Neural progenitor cell (in vitro differentiated cells): ENCODE data around the gene GLRX. TPM values are rescaled to one million over a fixed set of nuclear protein-coding genes. Genes with fewer than 3 reads are reported as not detected.
A peak's percentile ranks its signal among the peaks of the same experiment; 100 is the strongest.

ENCODE experiments used
- DNase-seq: peaks from one replicate; pipeline ENCODE4 v3.0.0-alpha.2; 2016; ENCODE audit warnings: low spot score
- H2AFZ ChIP-seq: fragments of 200-600 bp; sonication (generic); replicated peaks from 2 replicates; pipeline ENCODE4 v1.6.1; 2016; ENCODE audit warnings: antibody characterized with exemption
- H3F3A ChIP-seq: fragments of 200-600 bp; sonication (generic); 2 replicates; pipeline ENCODE4 v1.6.1; 2016; ENCODE audit warnings: antibody characterized with exemption, low read depth
- H3K27ac ChIP-seq: fragments of 200-600 bp; sonication (generic); 2 replicates; pipeline ENCODE4 v1.5.1; 2016; ENCODE audit warnings: mild to moderate bottlenecking
- H3K27me3 ChIP-seq: fragments of 200-600 bp; sonication (generic); 2 replicates; pipeline ENCODE4 v1.6.1; 2016; ENCODE audit warnings: mild to moderate bottlenecking, moderate library complexity
- H3K36me3 ChIP-seq: fragments of 200-600 bp; sonication (generic); 2 replicates; pipeline ENCODE4 v1.5.1; 2016
- H3K4me1 ChIP-seq: fragments of 200-600 bp; sonication (generic); 2 replicates; pipeline ENCODE4 v1.6.1; 2016; ENCODE audit warnings: mixed run types
- H3K4me2 ChIP-seq: fragments of 200-600 bp; sonication (generic); 2 replicates; pipeline ENCODE4 v1.6.1; 2016
- H3K4me3 ChIP-seq: fragments of 200-600 bp; sonication (generic); 2 replicates; pipeline ENCODE4 v1.5.1; 2016
- H3K79me2 ChIP-seq: fragments of 200-600 bp; sonication (generic); 2 replicates; pipeline ENCODE4 v1.6.1; 2016; ENCODE audit warnings: low read depth
- H3K9ac ChIP-seq: fragments of 200-600 bp; sonication (generic); 2 replicates; pipeline ENCODE4 v1.6.1; 2016
- H3K9me3 ChIP-seq: fragments of 200-600 bp; sonication (generic); 2 replicates; pipeline ENCODE4 v1.5.1; 2016; ENCODE audit warnings: low read depth
- H4K20me1 ChIP-seq: fragments of 200-600 bp; sonication (generic); 2 replicates; pipeline ENCODE4 v1.6.1; 2016; ENCODE audit warnings: low read depth
- H3K27ac Mint-ChIP-seq: 3 replicates; pipeline ENCODE4 v1.8.0; 2021; ENCODE audit warnings: mixed read lengths
- H3K27me3 Mint-ChIP-seq: 2 replicates; pipeline ENCODE4 v1.8.0; 2022; ENCODE audit warnings: low read depth, mild to moderate bottlenecking, inconsistent platforms, moderate library complexity, mixed read lengths; ENCODE audit not compliant: insufficient read depth
- H3K36me3 Mint-ChIP-seq: 3 replicates; pipeline ENCODE4 v1.8.0; 2021; ENCODE audit warnings: mixed read lengths
- H3K4me1 Mint-ChIP-seq: 3 replicates; pipeline ENCODE4 v1.8.0; 2021; ENCODE audit warnings: mixed read lengths
- H3K4me3 Mint-ChIP-seq: 3 replicates; pipeline ENCODE4 v1.8.0; 2021; ENCODE audit warnings: mild to moderate bottlenecking, moderate library complexity, mixed read lengths
- H3K9me3 Mint-ChIP-seq: 3 replicates; pipeline ENCODE4 v1.8.0; 2020; ENCODE audit warnings: mixed read lengths
- EZH2 ChIP-seq: fragments of 200-600 bp; sonication (generic); IDR thresholded peaks from 2 replicates; pipeline ENCODE4 v1.6.1; 2017; ENCODE audit warnings: antibody characterized with exemption, mild to moderate bottlenecking, moderate library complexity
- EZH2phosphoT487 ChIP-seq: fragments of 200-600 bp; sonication (generic); IDR thresholded peaks from 2 replicates; pipeline ENCODE4 v1.6.1; 2017; ENCODE audit warnings: antibody characterized with exemption
- total RNA-seq: library from RNA; depleted of rRNA; stranded (reverse); fragments of >200 nt; gene quantifications from 2 replicates; pipeline ENCODE4 v1.2.3, GENCODE V29; 2015; ENCODE audit warnings: low replicate concordance
- TF ChIP-seq, protein P1 (sequence below): fragments of 200-600 bp; sonication (generic); IDR thresholded peaks from 2 replicates; pipeline ENCODE4 v1.5.1; 2017; ENCODE audit warnings: antibody characterized with exemption, mild to moderate bottlenecking

Gene GLRX
- total RNA-seq, 1 donor from 2014 or later: 15.1 TPM

DNA sequence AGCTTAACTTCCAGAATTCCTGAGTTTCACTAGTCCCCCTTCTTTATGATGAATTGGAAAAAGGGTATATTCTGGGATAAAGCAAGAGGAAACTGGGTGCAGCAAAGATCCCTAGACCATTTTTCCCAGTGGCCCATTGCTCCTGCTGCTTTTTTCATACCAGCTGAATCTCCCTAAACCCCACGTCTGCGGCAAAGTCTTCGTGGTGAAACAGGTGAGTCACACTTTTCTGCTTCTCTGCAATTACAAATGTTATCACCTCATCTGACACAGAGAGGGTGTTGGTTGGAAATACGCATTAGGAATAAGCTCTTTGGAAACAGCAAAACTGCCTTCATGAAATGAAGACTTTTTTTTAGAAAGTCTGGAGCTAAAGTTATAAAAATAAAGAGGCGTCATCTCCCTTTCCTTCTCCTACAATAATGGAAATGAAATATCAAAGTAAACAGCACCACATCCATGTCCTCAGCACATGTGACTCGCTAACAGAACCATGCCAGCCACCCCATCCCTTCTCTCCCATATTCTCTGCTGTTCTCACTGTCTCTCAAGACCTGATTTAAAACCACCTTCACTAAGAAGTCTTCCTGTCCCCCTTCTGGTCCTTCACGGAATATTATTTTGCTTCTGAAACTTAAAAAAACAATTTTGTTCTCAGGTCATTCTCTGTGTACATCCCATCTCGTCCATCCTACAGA lies 39.5 kb upstream of the GLRX start:
- Histone ChIP-seq H3K4me1 (peaks cover 27% of the 10 kb centered on the region), H3F3A (peaks cover 6% of the 10 kb centered on the region), H3K4me2 (no peak overlapping the region), H3K36me3 (no peaks in the 10 kb centered on the region), H2AFZ (no peak overlapping the region), H3K9me3 (no peaks in the 10 kb centered on the region), H3K4me3 (no peak overlapping the region), H4K20me1 (no peaks in the 10 kb centered on the region), H3K9ac (no peak overlapping the region), H3K27me3 (no peaks in the 10 kb centered on the region), H3K79me2 (no peaks in the 10 kb centered on the region), H3K27ac (no peak overlapping the region)
- Mint-ChIP-seq H3K9me3 (peaks cover 2% of the 10 kb centered on the region), H3K27ac (no peak overlapping the region), H3K4me3 (no peak overlapping the region), H3K27me3 (peaks cover 13% of the 10 kb centered on the region), H3K36me3 (no peaks in the 10 kb centered on the region), H3K4me1 (peaks cover 68% of the 10 kb centered on the region)
- DNase-seq: no peak
- TF ChIP-seq EZH2phosphoT487 (no peak), EZH2 (no peak)
- TF ChIP-seq, protein P1, sequence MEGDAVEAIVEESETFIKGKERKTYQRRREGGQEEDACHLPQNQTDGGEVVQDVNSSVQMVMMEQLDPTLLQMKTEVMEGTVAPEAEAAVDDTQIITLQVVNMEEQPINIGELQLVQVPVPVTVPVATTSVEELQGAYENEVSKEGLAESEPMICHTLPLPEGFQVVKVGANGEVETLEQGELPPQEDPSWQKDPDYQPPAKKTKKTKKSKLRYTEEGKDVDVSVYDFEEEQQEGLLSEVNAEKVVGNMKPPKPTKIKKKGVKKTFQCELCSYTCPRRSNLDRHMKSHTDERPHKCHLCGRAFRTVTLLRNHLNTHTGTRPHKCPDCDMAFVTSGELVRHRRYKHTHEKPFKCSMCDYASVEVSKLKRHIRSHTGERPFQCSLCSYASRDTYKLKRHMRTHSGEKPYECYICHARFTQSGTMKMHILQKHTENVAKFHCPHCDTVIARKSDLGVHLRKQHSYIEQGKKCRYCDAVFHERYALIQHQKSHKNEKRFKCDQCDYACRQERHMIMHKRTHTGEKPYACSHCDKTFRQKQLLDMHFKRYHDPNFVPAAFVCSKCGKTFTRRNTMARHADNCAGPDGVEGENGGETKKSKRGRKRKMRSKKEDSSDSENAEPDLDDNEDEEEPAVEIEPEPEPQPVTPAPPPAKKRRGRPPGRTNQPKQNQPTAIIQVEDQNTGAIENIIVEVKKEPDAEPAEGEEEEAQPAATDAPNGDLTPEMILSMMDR: no peak

DNA sequence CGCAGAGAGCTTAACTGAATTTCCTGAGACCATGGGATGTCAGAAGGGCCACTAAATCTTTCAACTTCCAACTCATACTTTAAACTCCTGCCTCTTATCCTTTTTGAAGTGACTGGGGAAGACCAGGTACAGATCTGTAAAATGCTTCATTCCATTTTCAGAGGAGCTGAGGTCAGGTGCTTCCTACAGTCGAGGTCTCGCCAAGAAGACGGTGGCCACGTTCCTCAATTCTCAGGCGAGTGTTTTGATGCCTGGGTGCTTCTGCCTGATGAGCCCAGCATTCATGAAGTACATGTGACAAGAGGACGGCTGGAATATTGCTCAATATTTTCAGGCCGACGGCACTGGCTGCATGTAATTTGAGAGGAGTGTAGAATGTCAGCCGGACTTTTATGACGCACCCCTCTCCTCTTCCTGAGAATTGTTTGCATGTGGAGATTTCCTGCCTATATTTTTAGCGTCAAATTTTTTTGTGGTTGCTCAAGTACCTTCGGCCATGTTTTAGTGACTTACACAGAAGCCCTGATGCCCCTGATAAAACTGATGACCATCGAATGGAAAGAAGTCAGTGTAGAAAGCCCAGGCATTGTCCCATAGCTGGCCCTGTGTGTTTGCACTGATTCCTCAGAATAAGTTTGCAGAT lies 38.8 kb upstream of the GLRX start:
- Histone ChIP-seq H3K27ac (no peak overlapping the region), H3K27me3 (no peaks in the 10 kb centered on the region), H3K79me2 (no peaks in the 10 kb centered on the region), H3K4me1 (peaks cover 32% of the 10 kb centered on the region), H3K4me3 (no peak overlapping the region), H3F3A (peaks cover 6% of the 10 kb centered on the region), H3K9me3 (no peaks in the 10 kb centered on the region), H3K9ac (no peak overlapping the region), H4K20me1 (no peaks in the 10 kb centered on the region), H2AFZ (no peak overlapping the region), H3K36me3 (no peaks in the 10 kb centered on the region), H3K4me2 (no peak overlapping the region)
- no peak for DNase-seq
- peak overlapping the region; percentile 44 for H3K27ac Mint-ChIP-seq
- no peaks in the 10 kb centered on the region for H3K36me3 Mint-ChIP-seq
- H3K9me3 Mint-ChIP-seq: no peaks in the 10 kb centered on the region
- no peak overlapping the region for H3K4me3 Mint-ChIP-seq
- peaks cover 74% of the 10 kb centered on the region for H3K4me1 Mint-ChIP-seq
- H3K27me3 Mint-ChIP-seq: peaks cover 13% of the 10 kb centered on the region
- TF ChIP-seq, protein P1: no peak
- no peak for TF ChIP-seq EZH2phosphoT487
- no peak for TF ChIP-seq EZH2

DNA sequence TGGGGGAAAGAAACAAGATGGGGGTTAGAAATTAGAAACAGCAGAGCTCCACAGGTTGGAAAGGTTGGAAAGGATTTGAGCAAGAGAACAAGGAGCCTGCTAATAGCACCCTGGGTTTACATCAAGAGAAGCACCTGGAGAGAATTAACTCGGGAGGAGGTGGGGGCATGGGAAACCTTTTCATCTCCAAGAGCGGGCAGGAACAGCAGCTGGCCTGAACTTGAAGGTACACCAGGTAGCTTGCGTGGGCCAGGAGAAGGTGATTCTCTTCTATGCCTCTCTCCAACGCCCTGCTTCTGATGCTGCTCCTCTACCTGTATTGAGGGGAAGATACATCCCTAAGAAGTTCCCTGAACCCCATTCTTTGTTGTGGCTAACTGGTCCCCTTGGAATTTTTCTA lies 37.1 kb upstream of the GLRX start:
- H4K20me1 ChIP-seq: no peaks in the 10 kb centered on the region
- peaks cover 67% of the 10 kb centered on the region for H3K4me1 Mint-ChIP-seq
- H3K27ac Mint-ChIP-seq: peak overlapping the region; percentile 70
- no peak overlapping the region for H2AFZ ChIP-seq
- H3K9me3 Mint-ChIP-seq: no peaks in the 10 kb centered on the region
- no peak for DNase-seq
- H3K27me3 ChIP-seq: no peaks in the 10 kb centered on the region
- H3K27ac ChIP-seq: no peak overlapping the region
- H3K9me3 ChIP-seq: no peaks in the 10 kb centered on the region
- peaks cover 13% of the 10 kb centered on the region for H3K27me3 Mint-ChIP-seq
- no peaks in the 10 kb centered on the region for H3K79me2 ChIP-seq
- peaks cover 25% of the 10 kb centered on the region for H3K4me1 ChIP-seq
- no peaks in the 10 kb centered on the region for H3K36me3 ChIP-seq
- no peak overlapping the region for H3K9ac ChIP-seq
- TF ChIP-seq EZH2phosphoT487 (no peak), EZH2 (no peak)
- TF ChIP-seq, protein P1: no peak
- peak overlapping the region; percentile 35 for H3K4me2 ChIP-seq
- H3K4me3 Mint-ChIP-seq: no peak overlapping the region
- peaks cover 6% of the 10 kb centered on the region for H3F3A ChIP-seq
- no peak overlapping the region for H3K4me3 ChIP-seq
- no peaks in the 10 kb centered on the region for H3K36me3 Mint-ChIP-seq
